NCI-H446 (cell line): ENCODE data around the gene RAET1G.
"Not testable (repeated sequence)": the region's sequence is repeated elsewhere in the genome, so short reads cannot be mapped to it uniquely, and the experiment has no call there.

Source experiments
- DNase-seq, 2 experiments: peaks; one replicate each; lab custom pipeline; 2025; lab: John Stamatoyannopoulos, UW

The RAET1G gene

DNA sequence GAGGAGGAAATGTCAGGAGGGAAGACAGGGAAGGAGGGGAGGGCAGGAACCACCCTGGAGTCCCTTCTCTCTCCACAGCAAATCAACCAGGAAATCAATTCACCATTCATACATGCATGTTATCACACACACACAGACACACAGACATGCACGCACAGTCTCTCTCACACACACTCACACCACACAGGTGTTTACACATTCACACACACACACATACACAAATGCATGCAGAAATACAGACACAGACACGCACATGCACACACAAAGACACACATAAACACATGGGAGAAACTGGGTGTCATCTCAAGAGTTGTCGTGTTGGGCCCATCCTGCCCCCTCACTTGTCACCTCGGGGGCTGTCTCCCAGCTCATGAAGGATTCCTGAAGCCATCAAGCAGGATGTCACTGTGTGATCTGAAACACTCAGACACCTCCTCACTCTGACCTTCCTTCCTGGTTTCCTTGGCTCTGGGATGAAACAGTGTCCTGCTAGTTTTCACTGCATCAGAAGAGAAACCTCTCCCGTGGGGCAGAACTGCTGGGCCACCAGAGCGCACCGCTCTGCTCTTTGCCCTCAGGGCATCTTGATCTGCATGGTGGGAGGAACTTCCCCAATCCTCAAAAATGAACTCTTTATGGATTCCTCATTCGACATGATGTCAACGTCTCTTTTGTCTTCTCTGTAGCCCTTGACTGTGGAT, 9.2 kb downstream of the RAET1G start:
- DNase-seq, result no peak

DNA sequence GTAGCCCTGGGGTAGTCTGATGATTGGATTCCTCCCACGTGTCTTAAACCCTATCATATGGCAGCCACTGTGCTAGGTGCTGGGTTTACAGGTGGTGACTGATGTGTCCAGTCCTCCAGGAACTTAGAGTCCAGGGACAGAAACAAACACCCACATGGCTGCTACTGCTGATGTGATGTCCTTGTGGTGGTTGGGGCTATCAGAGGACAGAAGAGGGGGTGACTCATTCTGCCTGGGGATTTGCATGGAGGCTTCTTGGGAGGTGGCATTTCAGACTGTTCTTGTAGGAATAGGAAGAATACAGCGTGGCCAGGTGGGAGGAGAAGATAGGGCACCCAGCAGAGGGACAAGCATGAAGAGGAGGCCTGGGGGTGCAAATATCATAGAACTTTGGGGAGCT, 9.8 kb downstream of the RAET1G start:
- DNase-seq, result no peak

DNA sequence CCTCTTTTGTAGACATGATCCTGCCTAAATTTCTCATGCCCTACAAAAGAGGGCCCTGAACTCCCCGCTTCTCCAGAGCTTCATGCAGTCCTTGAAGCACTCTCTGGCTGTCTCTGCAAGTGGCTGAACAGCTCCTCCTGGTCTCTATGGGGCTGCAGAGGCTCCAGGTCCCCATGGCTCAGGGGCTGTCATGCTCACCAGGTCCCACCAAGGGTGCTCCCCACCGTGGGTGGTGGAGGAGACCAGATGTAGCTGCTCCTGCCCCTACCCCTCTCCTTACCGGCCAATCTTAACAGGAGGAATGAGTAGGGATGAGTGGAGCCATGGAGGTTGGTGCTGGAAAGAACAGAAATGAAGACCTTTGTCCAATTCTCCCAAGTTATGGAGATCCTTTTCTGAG, 10.2 kb downstream of the RAET1G start:
- DNase-seq, result not testable (repeated sequence)

DNA sequence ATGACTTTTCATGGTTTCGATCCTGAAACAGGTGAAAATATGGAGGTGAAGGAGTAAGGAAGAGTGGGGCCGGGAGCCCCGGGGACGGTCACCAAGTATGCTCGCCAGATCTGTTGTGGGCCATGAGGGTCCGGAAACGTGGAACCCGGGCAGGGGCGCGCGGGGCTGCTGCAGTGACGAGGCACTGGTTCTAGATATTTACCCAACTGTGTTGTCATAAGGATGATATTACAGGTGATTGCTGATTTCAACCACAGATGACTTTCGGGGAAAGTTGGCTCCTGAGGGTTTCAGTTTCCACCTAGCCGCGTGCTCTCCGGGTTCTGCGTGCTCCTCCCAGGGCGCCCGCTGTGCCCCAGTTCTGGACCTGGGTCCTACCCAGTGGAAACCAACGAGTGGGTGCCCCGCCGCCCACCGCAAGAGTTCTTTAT, 12.2 kb downstream of the RAET1G start:
- no peak for DNase-seq

DNA sequence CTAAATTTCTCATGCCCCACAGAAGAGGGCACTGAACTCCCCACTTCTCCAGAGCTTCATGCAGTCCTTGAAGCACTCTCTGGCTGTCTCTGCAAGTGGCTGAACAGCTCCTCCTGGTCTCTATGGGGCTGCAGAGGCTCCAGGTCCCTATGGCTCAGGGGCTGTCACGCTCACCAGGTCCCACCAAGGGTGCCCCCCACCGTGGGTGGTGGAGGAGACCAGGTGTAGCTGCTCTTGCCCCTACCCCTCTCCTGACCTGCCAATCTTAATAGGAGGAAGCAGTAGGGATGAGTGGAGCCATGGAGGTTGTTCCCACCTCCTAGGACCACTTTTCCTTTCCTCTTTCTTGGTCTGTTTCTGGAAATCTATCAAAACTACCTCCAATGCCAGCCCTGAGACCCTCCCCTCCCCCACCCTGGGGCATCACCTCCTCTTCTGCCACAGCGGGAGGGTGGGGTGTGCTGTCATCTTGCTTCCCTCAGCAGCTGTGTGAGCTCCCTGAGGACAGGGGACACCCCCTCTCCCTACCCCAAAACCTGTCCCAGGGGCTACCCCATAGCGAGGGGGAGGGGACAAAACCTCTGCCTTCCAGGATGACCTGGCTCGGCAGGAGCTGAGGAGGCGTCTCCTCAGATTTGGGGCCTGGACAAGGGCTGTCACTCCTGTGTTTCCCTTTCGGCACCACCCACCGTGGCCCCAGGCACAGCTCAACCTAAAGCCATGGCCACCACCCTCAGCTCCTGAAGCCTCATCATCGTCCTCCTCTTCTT, 13.0 kb downstream of the RAET1G start:
- DNase-seq, result no peak

DNA sequence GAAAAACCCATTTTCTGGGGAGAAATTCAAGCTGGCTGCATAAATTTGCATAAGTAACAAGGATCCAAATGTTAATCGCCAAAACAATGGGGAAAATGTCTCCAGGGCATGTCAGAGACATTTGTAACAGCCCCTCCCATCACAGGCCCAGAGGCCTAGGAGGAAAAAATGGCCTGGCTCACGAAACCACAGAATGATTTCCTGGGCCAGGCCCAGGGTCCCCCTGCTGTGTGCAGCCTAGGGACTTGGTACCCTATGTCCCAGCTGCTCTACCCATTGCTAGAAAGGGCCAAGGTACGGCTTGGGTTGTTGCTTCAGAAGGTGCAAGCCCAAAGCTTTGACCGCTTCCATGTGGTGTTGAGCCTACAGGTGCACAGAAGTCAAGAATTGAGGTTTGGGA, 14.4 kb downstream of the RAET1G start:
- DNase-seq, result not testable (repeated sequence)

DNA sequence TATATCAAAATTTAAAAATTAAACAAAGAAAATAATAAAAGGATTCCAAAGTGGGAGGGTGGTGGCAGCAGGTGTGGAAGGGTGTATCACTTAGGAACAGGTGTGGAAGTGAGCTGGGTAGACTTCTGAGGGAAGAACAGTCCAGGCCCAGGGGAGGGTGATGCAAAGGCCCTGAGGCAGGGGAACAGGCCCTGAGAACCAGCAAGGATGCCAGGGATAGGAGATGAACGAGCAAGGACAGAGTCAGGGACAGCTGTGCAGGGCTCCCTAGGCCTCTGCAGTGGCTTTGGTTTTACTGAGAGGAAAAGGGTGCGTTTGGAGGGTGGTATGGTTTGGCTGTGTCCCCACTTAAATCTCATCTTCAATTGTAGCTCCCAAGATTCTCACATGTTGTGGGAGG, 15.6 kb downstream of the RAET1G start:
- DNase-seq, result no peak

DNA sequence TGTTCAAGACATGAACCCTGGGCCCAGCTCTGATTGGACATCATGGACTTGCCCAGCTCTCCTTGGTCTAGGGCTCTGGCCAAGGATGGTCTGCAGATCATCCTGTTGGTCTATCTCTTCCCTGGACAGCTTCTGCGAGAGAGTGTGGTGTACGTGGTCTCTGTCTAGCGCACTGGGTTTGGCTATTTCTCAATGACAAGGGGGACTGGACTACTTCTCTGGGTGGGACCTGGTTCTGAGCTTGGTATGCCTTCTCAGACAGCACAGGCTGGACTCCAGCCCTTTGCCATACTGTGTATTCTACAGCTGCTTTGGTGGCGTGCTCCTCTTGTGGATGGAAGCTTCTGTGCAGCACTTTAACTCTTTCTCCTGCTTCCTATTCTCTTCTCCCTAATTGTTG, 16.5 kb downstream of the RAET1G start:
- no peak for DNase-seq

DNA sequence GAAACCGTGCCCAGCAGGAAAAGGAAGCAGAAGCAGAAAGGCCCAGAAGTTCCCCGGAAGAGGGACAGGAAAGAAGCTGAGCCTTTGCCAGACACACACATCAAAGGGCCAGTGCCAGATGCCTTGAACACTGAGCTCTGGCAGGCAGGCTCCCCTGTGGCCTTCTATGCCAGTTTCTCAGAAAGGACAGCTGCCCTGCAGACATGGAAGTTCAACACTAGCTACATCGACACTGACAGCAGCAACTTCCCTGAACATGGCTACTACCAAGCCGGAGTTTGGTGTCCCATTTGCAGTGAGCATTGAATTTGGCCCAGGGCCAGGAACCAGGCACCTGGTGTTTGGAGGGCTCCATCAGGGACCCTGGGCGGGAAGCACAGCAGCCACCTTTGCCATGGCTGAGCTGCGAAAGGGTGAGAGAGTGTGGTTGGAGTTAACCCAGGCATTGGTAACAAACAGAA, 17.0 kb downstream of the RAET1G start:
- DNase-seq, result peak in 1 of 2 experiments; percentile 34

DNA sequence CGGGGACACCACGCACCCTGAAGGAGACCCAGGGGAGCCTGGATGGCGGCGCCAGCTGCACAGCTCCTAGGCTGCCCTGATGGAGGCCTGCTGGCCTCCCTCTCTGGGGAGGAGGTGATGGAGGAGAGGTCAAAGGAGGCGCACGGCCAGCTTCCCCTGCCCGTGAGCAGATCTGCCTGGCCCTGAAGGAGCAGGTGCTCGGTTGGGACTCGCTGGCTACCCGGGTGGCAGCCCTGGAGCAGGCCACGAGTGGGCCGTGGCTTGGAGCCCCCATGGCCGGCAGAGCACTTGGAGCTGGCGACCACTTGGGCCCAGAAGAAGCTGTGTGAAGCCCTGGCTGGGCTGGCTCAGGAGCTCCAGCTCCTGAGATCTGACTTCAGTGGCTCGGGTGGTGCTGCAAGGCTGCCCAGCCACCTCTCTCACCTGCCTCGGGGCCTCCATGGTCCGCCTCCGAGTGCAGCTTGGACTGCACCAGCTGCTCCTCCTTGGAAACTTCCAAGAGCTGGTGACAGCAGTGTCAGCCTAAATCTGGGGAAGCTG, 17.5 kb downstream of the RAET1G start:
- DNase-seq, result no peak

DNA sequence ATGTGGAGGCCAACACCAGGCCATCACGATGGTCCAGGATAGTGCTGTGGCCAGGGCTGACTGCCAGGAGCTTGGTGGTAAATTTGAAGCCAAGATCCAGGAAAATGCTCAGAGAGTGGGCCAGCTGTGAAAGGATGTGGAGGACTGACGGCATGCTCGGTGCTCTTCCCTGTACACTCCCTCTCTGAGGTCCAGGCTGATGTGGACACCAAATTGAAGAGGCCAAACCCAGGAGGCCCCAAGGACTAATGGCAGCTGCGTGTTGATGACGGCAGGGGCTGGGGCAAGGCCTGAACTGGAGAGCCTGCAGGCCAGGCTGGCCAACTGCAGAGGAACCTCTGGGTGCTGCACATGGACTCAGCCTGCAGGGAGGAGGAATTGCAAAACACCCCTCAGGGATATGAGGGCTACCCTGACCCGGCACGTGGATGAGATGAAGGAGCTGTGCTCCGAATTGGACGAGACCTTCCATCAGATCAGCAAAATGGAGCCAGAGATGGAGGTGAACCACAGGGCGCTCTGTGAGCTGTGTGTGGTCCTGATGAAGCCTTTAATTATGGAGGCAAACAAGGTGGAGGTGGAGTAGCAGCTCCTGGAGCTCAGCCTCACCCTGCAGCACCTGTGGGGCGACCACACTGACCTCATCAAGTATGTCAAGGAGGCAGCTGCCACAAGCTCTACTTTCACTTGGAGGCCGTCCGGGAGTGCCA, 18.1 kb downstream of the RAET1G start:
- no peak for DNase-seq

DNA sequence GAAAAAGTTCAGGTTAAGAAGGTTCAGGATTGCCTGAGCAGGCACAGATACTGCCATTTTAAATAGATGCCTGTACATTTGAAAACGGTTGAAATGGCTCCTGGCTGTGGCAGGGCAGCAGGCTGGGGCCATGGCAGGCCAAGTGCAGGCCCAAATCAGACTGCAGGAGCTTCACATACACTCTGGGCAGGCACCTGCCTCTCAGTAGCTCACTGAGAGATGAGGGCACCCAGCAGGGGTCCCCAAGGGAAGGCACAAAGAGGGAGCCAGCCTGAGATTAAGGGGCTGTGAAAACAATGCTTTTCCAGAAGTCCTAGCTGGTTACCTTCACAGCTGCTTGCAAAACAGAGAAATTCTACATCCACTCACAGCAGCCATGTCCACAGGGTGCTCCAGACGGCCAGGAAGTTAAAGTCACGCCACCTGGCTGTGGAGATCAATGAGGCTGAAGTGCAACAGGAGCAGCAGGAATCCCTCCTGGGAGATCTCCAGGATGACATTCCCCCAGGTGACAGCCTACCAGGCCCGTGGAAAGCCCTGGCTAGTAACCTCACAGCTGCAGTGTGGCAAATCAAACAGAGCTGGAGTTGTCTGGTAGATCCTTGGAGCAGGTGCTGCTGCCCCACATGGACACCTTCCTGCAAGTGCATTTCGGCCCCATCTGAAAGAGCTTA, 18.8 kb downstream of the RAET1G start:
- no peak for DNase-seq

DNA sequence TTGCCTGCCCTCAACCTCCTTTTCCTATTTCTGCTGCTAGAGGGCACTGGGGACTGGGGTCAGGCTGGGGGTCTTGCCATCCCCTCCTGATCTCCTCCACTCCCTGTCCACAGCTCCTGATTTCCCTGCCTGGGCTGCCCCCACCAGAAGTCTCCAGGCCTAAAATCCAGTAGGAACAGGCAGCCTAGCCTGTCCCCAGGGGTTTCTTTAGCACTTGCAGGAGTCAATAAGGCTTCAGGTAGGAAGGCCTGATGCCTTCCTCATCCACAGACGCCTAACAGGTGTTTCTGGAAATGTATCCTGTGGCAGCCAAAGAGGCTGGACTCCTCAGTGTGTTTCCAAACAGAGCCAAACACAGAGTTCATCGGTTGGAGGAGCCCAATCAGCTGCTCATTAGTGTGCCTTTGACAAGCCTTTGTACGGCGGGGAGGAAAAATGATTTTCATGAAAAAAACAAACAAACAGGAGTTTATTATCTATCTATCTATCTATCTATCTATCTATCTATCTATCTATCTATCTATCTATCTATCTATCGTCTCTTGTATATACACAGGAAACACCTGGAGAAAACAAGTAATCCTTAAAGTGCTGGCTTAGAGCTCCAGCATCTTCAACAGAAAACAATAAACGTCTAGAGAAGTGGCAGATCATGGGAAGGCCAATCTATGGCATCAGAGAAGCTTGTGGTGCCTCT, 21.3 kb downstream of the RAET1G start:
- DNase-seq, result no peak

DNA sequence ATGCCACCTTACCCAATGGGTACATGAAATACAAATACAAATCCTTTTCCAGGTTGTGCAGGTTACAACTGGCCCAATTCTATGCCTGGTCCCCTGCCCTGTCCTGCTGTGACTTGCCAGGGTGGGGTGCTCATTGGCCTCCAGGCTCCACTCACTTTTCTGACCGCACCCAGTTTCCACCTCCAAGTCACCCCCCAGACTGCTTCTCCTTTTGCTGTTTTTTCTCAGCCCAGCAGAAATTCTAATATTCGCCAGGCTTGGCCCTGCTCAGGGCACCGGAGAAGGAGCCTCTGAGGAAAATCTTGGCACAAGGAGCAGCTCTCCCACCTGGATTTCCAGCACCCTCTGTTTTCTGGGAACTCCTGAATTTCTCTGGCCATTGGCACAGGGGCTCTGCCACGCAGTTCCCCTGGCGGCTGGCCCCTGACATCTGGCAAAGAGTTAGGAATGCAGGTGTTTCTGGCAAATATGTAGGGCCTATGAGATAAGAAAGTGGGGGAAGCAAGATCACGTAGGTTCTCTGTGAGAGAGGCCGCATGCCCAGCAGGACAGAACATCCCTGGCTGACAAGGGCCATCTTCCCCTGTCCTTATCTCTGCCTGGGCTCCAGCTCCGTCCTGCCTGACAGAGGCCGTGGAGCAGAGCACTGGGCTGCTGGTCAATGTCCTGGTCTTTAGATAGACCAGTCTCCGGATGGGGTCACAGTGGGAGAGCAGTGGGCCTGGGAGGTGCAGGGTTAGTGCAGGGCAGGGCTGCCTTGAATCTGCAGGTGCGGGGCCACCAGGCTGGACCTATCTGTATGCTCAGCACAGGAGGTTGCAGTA, 22.1 kb downstream of the RAET1G start:
- no peak for DNase-seq

DNA sequence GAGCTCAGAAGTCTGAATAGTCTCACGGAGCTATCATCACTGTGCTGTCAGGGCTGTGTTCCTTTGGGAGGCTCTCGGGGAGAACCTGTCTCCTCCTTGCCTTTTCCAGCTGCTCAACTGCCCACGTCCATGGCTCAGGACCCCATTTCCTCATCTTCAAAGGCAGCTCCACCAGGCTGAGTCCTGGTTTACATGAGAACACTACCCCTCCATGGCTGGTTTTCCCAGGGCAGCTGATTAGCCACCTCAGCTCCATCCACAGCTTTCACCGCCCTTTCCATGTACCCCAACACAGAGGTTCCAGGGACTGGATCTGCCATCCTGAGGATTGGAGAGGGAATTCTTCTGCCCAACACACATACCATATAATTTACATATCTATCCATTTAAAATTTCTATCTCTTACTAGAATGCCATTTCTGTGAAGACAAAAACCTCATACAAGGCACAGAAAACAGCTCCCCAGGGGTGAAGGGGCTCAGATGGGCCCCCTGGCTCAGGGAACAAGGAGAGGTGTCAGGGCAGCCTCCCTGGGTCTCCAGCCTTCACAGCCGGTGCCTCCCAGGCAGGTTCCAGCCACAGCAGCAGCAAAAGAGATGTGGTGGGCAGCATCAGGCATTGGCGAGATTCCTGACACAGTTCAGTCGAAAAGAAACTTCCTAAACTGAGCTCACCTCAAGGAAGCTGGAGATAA, 22.8 kb downstream of the RAET1G start:
- DNase-seq, result no peak

DNA sequence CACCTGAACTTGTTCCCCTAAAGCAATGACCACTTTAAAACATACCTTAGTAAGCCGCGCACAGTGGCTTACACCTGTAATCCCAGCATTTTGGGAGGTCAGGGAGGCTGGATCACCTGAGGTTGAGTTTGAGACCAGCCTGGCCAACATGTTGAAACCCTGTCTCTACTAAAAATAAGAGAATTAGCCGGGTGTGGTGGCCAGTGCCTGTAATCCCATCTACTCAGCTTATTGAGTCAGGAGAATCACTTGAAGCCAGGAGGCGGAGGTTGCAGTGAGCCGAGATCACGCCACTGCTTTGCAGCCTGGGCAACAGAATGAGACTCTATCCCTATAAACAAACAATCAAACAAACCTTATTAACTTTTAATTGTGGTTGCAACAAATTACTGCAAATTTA, 23.4 kb downstream of the RAET1G start:
- no peak for DNase-seq

DNA sequence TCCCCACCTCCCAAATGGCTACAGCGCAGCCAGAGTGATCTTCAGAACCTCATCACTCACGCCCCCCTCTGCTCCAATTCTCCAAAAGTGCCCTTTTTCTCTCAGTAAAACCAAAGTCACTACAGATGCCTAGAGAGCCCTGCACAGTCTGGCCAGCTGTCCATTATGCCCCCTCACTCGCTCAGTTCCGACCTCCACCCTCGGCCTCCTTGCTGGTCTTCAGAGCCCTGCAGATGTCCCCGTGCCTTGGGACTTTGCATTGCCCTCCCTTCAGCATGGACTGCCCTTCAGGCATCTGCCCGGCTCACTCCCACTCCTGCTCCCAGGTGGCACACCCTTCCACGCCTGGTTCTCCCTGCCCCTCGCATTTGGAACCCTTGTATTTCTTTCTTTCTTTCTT, 24.0 kb downstream of the RAET1G start:
- no peak for DNase-seq

DNA sequence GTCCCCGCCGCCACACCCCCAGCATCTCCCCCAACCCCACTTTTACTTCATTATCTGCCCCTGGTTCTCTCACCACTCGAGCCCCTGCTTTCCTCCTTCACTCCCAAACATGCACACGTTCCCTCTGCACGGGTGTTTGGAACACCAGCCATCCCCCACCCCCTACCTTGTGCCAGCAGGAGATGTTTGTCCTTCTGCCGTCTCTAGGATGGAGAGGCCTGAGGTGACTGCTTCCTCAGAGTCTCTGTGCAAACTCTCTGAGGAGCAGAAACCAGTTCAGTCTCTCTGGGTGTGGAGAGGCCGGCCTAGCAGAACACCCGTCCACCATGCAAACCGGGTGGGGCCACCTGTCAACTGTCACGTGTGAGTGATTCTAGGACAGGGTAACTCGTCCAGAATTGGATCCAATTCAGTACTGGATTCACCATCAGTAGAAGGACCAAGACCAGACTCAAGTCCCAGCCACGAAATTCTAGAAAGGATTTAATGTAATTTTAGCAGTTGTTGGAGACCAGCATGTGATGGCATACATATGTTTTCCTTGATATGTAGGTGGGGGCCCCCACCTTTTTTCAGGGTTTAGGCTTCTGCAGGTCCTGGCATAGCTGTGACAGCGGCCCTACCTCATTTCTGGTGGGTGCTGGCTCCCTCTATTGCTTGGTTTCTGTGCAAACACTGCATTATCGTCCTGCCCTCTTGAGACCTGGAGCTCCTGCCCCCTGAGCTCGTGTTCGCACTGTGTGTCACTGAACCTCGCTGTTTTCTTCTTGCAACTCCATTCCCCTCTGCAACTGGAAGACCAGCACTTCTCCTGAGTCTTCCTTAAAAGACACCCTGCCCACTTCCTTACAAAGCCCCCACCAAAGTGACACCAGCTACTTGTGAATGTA, 24.8 kb downstream of the RAET1G start, which contains the start of gene RAET1E:
TSS of gene RAET1E (minus strand) at position 259 of the 890 bp plus-strand sequence. CDS start 7,212 bp downstream, outside the sequence.
- DNase-seq, result no peak
